Panc1 (cell line): ENCODE results near the gene PDE3B. TPM values are rescaled to one million over a fixed set of nuclear protein-coding genes. Genes with fewer than 3 reads are reported as not detected.

Source experiments
- ATAC-seq: fragments of 200-7000 bp; cut with Tn5 transposase; 2 replicates; pipeline ENCODE4 v1.9.1; 2020; ENCODE audit warnings: mild to moderate bottlenecking, moderate library complexity
- BruUV-seq: library from RNA; stranded (reverse); fragments of 400-500 nt; replicated peaks from 2 replicates; lab custom pipeline; 2021; lab: Mats Ljungman, UMichigan
- CTCF ChIA-PET: fragments of 300-600 bp; sonication (Branson Sonifier 250); formaldehyde crosslinking; loops from one replicate; lab custom pipeline; 2022; ENCODE audit warnings: antibody characterized with exemption; lab: Charles Lee
- POLR2A ChIA-PET: fragments of 300-600 bp; sonication (Branson Sonifier 250); formaldehyde crosslinking; loops from one replicate; lab custom pipeline; 2022; ENCODE audit warnings: antibody characterized with exemption; lab: Charles Lee
- DNase-seq: peaks from one replicate; pipeline ENCODE4 v3.0.0-alpha.2; 2010; ENCODE audit warnings: low read depth, low spot score
- H3K27ac ChIP-seq: 2 replicates; pipeline ENCODE4 v1.5.1; 2011; ENCODE audit warnings: mild to moderate bottlenecking, low read length, inconsistent platforms
- H3K27me3 ChIP-seq: fragments of 200-500 bp; sonication (Bioruptor generic); 2 replicates; pipeline ENCODE4 v1.6.0; 2014; ENCODE audit warnings: low read length, inconsistent platforms; ENCODE audit not compliant: control insufficient read depth, insufficient read depth
- H3K36me3 ChIP-seq: fragments of 200-500 bp; sonication (Bioruptor generic); 2 replicates; pipeline ENCODE4 v1.5.1; 2014; ENCODE audit warnings: inconsistent platforms, mild to moderate bottlenecking, low read length, moderate library complexity; ENCODE audit not compliant: control insufficient read depth, insufficient read depth
- H3K4me1 ChIP-seq: 2 replicates; pipeline ENCODE4 v1.5.1; 2011; ENCODE audit warnings: inconsistent platforms, mild to moderate bottlenecking, low read length, moderate library complexity; ENCODE audit not compliant: control insufficient read depth, insufficient read depth
- H3K4me3 ChIP-seq, 2 experiments: 2 replicates each; pipeline ENCODE4 v1.5.1; 2011 to 2012; ENCODE audit warnings: low read depth in 2 of 2, low read length in 2 of 2, mild to moderate bottlenecking in 2 of 2, inconsistent platforms in 1 of 2, moderate library complexity in 1 of 2
- H3K9me3 ChIP-seq: fragments of 200-500 bp; sonication (Bioruptor generic); 2 replicates; pipeline ENCODE4 v1.5.1; 2014; ENCODE audit warnings: low read depth, mild to moderate bottlenecking, inconsistent platforms, low read length, moderate library complexity; ENCODE audit not compliant: control insufficient read depth, insufficient read depth
- CTCF ChIP-seq: fragments of 450-650 bp; IDR thresholded peaks from 2 replicates; pipeline ENCODE4 v1.5.1; 2017; ENCODE audit warnings: mild to moderate bottlenecking
- POLR2AphosphoS5 ChIP-seq: IDR thresholded peaks from 2 replicates; pipeline ENCODE4 v1.6.1; 2012; ENCODE audit warnings: mild to moderate bottlenecking, low read depth, low read length, moderate library complexity
- SIN3A ChIP-seq: IDR thresholded peaks from 2 replicates; pipeline ENCODE4 v1.6.1; 2012; ENCODE audit warnings: low read depth, mild to moderate bottlenecking, low read length, moderate library complexity, borderline replicate concordance; ENCODE audit not compliant: insufficient read depth
- TCF7L2 ChIP-seq: IDR thresholded peaks from 2 replicates; pipeline ENCODE4 v1.6.1; 2011; ENCODE audit warnings: mild to moderate bottlenecking, low read depth, low read length, inconsistent platforms
- in situ Hi-C: cut with HindIII; loops from 2 replicates; pipeline ENCODE4 v1.10.0; 2016; ENCODE audit warnings: low sequenced_read_pairs, low pct_unique_long_range_greater_than_20kb
- intact Hi-C: fragments of 100-400 bp; cut with micrococcal nuclease; formaldehyde crosslinking; loops from one replicate; pipeline ENCODE4 v1.10.0; 2022; ENCODE audit not compliant: unreplicated experiment
- total RNA-seq: library from RNA; stranded (reverse); gene quantifications from one replicate; pipeline ENCODE4 v1.2.1, GENCODE V29; 2021; ENCODE audit not compliant: unreplicated experiment
- TF ChIP-seq, protein P1 (sequence below), 2 experiments: IDR thresholded peaks; 2 replicates each; pipeline ENCODE4 v1.6.1; 2011 to 2012; ENCODE audit warnings: low read depth in 2 of 2, control low read depth in 1 of 2, low read length in 1 of 2, mild to moderate bottlenecking in 1 of 2, moderate library complexity in 1 of 2; ENCODE audit not compliant: insufficient read depth in 1 of 2

Gene PDE3B
- total RNA-seq, 1 experiment from 2014 or later = 33.0 TPM

- in situ Hi-C loops = no loop called here
- intact Hi-C loops = loop anchor here (10.0 kb wide), 1 partner anchor 201 kb away; no protein-coding TSS in a partner anchor
- DNase-seq (no peak), ATAC-seq (no peak)
- Histone ChIP-seq H3K27me3 (no peaks in the 10 kb centered on the region), H3K9me3 (no peaks in the 10 kb centered on the region), H3K36me3 (peaks cover 5% of the 10 kb centered on the region; the same call in 1 of the 2 replicates), H3K4me1 (no peaks in the 10 kb centered on the region), H3K4me3 (no peak overlapping the region), H3K27ac (no peak overlapping the region)
- CTCF ChIA-PET = no interaction called here
- BruUV-seq = no TSS peak
- TF ChIP-seq CTCF = no peak
- TF ChIP-seq TCF7L2 = no peak
- TF ChIP-seq, protein P1, sequence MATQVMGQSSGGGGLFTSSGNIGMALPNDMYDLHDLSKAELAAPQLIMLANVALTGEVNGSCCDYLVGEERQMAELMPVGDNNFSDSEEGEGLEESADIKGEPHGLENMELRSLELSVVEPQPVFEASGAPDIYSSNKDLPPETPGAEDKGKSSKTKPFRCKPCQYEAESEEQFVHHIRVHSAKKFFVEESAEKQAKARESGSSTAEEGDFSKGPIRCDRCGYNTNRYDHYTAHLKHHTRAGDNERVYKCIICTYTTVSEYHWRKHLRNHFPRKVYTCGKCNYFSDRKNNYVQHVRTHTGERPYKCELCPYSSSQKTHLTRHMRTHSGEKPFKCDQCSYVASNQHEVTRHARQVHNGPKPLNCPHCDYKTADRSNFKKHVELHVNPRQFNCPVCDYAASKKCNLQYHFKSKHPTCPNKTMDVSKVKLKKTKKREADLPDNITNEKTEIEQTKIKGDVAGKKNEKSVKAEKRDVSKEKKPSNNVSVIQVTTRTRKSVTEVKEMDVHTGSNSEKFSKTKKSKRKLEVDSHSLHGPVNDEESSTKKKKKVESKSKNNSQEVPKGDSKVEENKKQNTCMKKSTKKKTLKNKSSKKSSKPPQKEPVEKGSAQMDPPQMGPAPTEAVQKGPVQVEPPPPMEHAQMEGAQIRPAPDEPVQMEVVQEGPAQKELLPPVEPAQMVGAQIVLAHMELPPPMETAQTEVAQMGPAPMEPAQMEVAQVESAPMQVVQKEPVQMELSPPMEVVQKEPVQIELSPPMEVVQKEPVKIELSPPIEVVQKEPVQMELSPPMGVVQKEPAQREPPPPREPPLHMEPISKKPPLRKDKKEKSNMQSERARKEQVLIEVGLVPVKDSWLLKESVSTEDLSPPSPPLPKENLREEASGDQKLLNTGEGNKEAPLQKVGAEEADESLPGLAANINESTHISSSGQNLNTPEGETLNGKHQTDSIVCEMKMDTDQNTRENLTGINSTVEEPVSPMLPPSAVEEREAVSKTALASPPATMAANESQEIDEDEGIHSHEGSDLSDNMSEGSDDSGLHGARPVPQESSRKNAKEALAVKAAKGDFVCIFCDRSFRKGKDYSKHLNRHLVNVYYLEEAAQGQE (IDR thresholded peaks at IDR 0.05; ENCODE audit: insufficient read depth in 1 of 2, low read depth in 2 of 2, low read length in 1 of 2) = no peak
- no peak for TF ChIP-seq POLR2AphosphoS5
- TF ChIP-seq SIN3A = no peak
- POLR2A ChIA-PET = no interaction called here
Observed at GRCh38 chr11:14803846-14804245, 160.2 kb downstream of the PDE3B start.

GRCh38 chr11:14809466-14809865 lies 165.9 kb downstream of the PDE3B start:
- Histone ChIP-seq H3K36me3 (no peaks in the 10 kb centered on the region; the same call in 1 of the 2 replicates), H3K4me3 (no peak overlapping the region), H3K9me3 (no peaks in the 10 kb centered on the region), H3K27ac (no peak overlapping the region), H3K4me1 (no peaks in the 10 kb centered on the region), H3K27me3 (no peaks in the 10 kb centered on the region)
- intact Hi-C loops = loop anchor here (10.0 kb wide), 1 partner anchor 195 kb away; no protein-coding TSS in a partner anchor
- ChIA-PET CTCF (no interaction called here), POLR2A (no interaction called here)
- no TSS peak for BruUV-seq
- DNase-seq (no peak), ATAC-seq (no peak)
- in situ Hi-C loops = no loop called here
- no peak for TF ChIP-seq POLR2AphosphoS5
- no peak for TF ChIP-seq TCF7L2
- TF ChIP-seq, protein P1 (IDR thresholded peaks at IDR 0.05; ENCODE audit: insufficient read depth in 1 of 2, low read depth in 2 of 2, low read length in 1 of 2) = no peak
- no peak for TF ChIP-seq SIN3A
- no peak for TF ChIP-seq CTCF
